Breast epithelium (tissue), 3 donors: Measurements from ENCODE around the gene BATF.

ENCODE experiments used
- CTCF ChIP-seq, 3 donors: fragments of 450-650 bp; IDR thresholded peaks; one replicate each; pipeline ENCODE4 v1.5.1; 2016 to 2017; ENCODE audit warnings: antibody characterized with exemption in 3 of 3, mild to moderate bottlenecking in 3 of 3, moderate library complexity in 3 of 3
- POLR2A ChIP-seq: fragments of 450-650 bp; IDR thresholded peaks from one replicate; pipeline ENCODE4 v1.6.1; 2016; ENCODE audit warnings: antibody characterized with exemption, mild to moderate bottlenecking, moderate library complexity

GRCh38 chr14:75527449-75528163 is 5.3 kb downstream of the BATF start:
- TF ChIP-seq CTCF (IDR thresholded peaks at IDR 0.05) (no peak), POLR2A (no peak)
